ENCODE data around the gene ABHD4. TPM values are rescaled to one million over a fixed set of nuclear protein-coding genes. Genes with fewer than 3 reads are reported as not detected.
A peak's percentile ranks its signal among the peaks of the same experiment; 100 is the strongest.

ABHD4 gene
- total and polyA plus RNA-seq, 2 donors from 2014 or later: 34.1 to 45.2 TPM

- H3K36me3 ChIP-seq (ENCODE audit: control insufficient read depth in 2 of 3, insufficient read depth in 3 of 3, low read length in 3 of 3): no peaks in the 10 kb centered on the region
- no peaks in the 10 kb centered on the region for H3K27me3 ChIP-seq (ENCODE audit: control insufficient read depth, insufficient read depth, low read length)
- H3K9ac ChIP-seq (ENCODE audit: low read length in 3 of 3): no peak overlapping the region
- DNase-seq (peak in 4 of 5 donors; percentile 78 to 85 (median 84)), FAIRE-seq (no peak)
- peak overlapping the region in 1 of 2 donors; percentile 8 for H3K27ac ChIP-seq (ENCODE audit: low read depth in 2 of 2, low read length in 2 of 2)
- intact Hi-C loops (cut with DNase I): loop anchor here (10.0 kb wide), 1 partner anchor 155 kb away; no protein-coding TSS in a partner anchor
- peaks cover 15 to 28% (median 24%) of the 10 kb centered on the region in 3 donors for H3K4me1 ChIP-seq (ENCODE audit: control insufficient read depth in 2 of 3, insufficient read depth in 2 of 3, low read depth in 1 of 3, low read length in 3 of 3)
- no peaks in the 10 kb centered on the region for H3K9me3 ChIP-seq (ENCODE audit: control insufficient read depth in 2 of 3, insufficient read depth in 1 of 3, low read length in 3 of 3)
- no peak for TF ChIP-seq CTCF (IDR thresholded peaks at IDR 0.05; ENCODE audit: borderline replicate concordance, extremely low read depth, insufficient read depth)
- no peak overlapping the region for H3K4me3 ChIP-seq (ENCODE audit: low read length in 3 of 3)
Observed at GRCh38 chr14:22549981-22550673, 48.0 kb upstream of the ABHD4 start.

- intact Hi-C loops (cut with DNase I): loop anchor here (10.0 kb wide), 1 partner anchor 157 kb away; no protein-coding TSS in a partner anchor
Observed at GRCh38 chr14:22551605-22551997, 46.5 kb upstream of the ABHD4 start.

GRCh38 chr14:22552001-22552826 is 45.9 kb upstream of the ABHD4 start:
- H3K4me1 ChIP-seq (ENCODE audit: control insufficient read depth in 2 of 3, insufficient read depth in 2 of 3, low read depth in 1 of 3, low read length in 3 of 3): peaks cover 7 to 29% (median 16%) of the 10 kb centered on the region in 3 donors
- FAIRE-seq: no peak

More at GRCh38 chr14:22551605-22551997, 46.5 kb upstream of the ABHD4 start:
- Histone ChIP-seq H3K36me3 (ENCODE audit: control insufficient read depth in 2 of 3, insufficient read depth in 3 of 3, low read length in 3 of 3) (no peaks in the 10 kb centered on the region), H3K9ac (ENCODE audit: low read length in 3 of 3) (no peak overlapping the region), H3K9me3 (ENCODE audit: control insufficient read depth in 2 of 3, insufficient read depth in 1 of 3, low read length in 3 of 3) (no peaks in the 10 kb centered on the region), H3K4me1 (ENCODE audit: control insufficient read depth in 2 of 3, insufficient read depth in 2 of 3, low read depth in 1 of 3, low read length in 3 of 3) (peaks cover 13 to 29% (median 22%) of the 10 kb centered on the region in 3 donors), H3K4me3 (ENCODE audit: low read length in 3 of 3) (no peak overlapping the region), H3K27me3 (ENCODE audit: control insufficient read depth, insufficient read depth, low read length) (no peaks in the 10 kb centered on the region), H3K27ac (ENCODE audit: low read depth in 2 of 2, low read length in 2 of 2) (no peak overlapping the region)
- TF ChIP-seq CTCF (IDR thresholded peaks at IDR 0.05; ENCODE audit: borderline replicate concordance, extremely low read depth, insufficient read depth): no peak
- DNase-seq (peak in 2 of 5 donors; percentile 37 to 74), FAIRE-seq (no peak)

More at GRCh38 chr14:22552001-22552826, 45.9 kb upstream of the ABHD4 start:
- H3K27ac ChIP-seq (ENCODE audit: low read depth in 2 of 2, low read length in 2 of 2): no peak overlapping the region
- H3K27me3 ChIP-seq (ENCODE audit: control insufficient read depth, insufficient read depth, low read length): no peaks in the 10 kb centered on the region
- H3K36me3 ChIP-seq (ENCODE audit: control insufficient read depth in 2 of 3, insufficient read depth in 3 of 3, low read length in 3 of 3): no peaks in the 10 kb centered on the region
- no peak overlapping the region for H3K9ac ChIP-seq (ENCODE audit: low read length in 3 of 3)
- intact Hi-C loops (cut with DNase I): loop anchor here (10.0 kb wide), 1 partner anchor 157 kb away; no protein-coding TSS in a partner anchor
- H3K9me3 ChIP-seq (ENCODE audit: control insufficient read depth in 2 of 3, insufficient read depth in 1 of 3, low read length in 3 of 3): no peaks in the 10 kb centered on the region
- TF ChIP-seq CTCF (IDR thresholded peaks at IDR 0.05; ENCODE audit: borderline replicate concordance, extremely low read depth, insufficient read depth): no peak
- H3K4me3 ChIP-seq (ENCODE audit: low read length in 3 of 3): no peak overlapping the region
- DNase-seq: peak in 1 of 5 donors; percentile 36
